Upper lobe of left lung (tissue), 6 donors: ENCODE data around the gene FNDC5. TPM values are rescaled to one million over a fixed set of nuclear protein-coding genes. Genes with fewer than 3 reads are reported as not detected.

ENCODE experiments used
- ATAC-seq, 2 donors: fragments of 200-7000 bp; cut with Tn5 transposase; one replicate each; pipeline ENCODE4 v1.9.1; 2022; ENCODE audit warnings: mild to moderate bottlenecking in 2 of 2, moderate library complexity in 2 of 2; ENCODE audit not compliant: low FRiP score in 2 of 2
- DNase-seq, 2 donors: peaks; one replicate each; pipeline ENCODE4 v3.0.0-alpha.2; 2019 to 2020
- H3K27ac ChIP-seq, 4 donors: fragments of 200-600 bp; sonication (generic); one replicate each; pipeline ENCODE4 v1.5.1; 2016 to 2019
- H3K27me3 ChIP-seq, 4 donors: fragments of 200-600 bp; sonication (generic); one replicate each; pipeline ENCODE4 v1.5.1; 2017 to 2019
- H3K36me3 ChIP-seq, 4 donors: fragments of 200-600 bp; sonication (generic); one replicate each; pipeline ENCODE4 v1.5.1; 2016 to 2019
- H3K4me1 ChIP-seq, 4 donors: fragments of 200-600 bp; sonication (generic); one replicate each; pipeline ENCODE4 v1.5.1; 2018 to 2019
- H3K4me3 ChIP-seq, 4 donors: fragments of 200-600 bp; sonication (generic); one replicate each; pipeline ENCODE4 v1.5.1; 2017 to 2019; ENCODE audit warnings: mild to moderate bottlenecking in 2 of 4, moderate library complexity in 1 of 4
- H3K9me3 ChIP-seq, 4 donors: fragments of 200-600 bp; sonication (generic); one replicate each; pipeline ENCODE4 v1.5.1; 2018 to 2019
- EP300 ChIP-seq, 4 donors: sonication (generic); formaldehyde crosslinking; IDR thresholded peaks; one replicate each; pipeline ENCODE4 v1.5.1; 2017; ENCODE audit warnings: antibody characterized with exemption in 4 of 4, control low read depth in 2 of 4
- POLR2A ChIP-seq, 4 donors: fragments of 450-650 bp; IDR thresholded peaks; one replicate each; pipeline ENCODE4 v1.5.1; 2016 to 2017; ENCODE audit warnings: antibody characterized with exemption in 4 of 4, mild to moderate bottlenecking in 2 of 4
- POLR2AphosphoS5 ChIP-seq, 2 donors: sonication (generic); formaldehyde crosslinking; IDR thresholded peaks; one replicate each; pipeline ENCODE4 v1.5.1; 2017; ENCODE audit warnings: antibody characterized with exemption in 2 of 2
- WGBS, 2 donors: methylation state at CpG; one replicate each; pipeline ENCODE4 v1.1.5; 2017 to 2018; 5-methylcytosine and 5-hydroxymethylcytosine counted together
- total RNA-seq, 6 donors: library from RNA; depleted of rRNA in 4 of 6; stranded (reverse); fragments of >200 nt in 4 of 6; gene quantifications; one replicate each; pipeline versions ENCODE4 v1.1.0 to v1.2.1, GENCODE V29; 2016 to 2021
- TF ChIP-seq, protein P1 (sequence below), 6 experiments: fragments of 450-650 bp in 4 of 6; fragments of 200-600 bp in 2 of 6; sonication (generic) in 2 of 6; IDR thresholded peaks; one replicate each; pipeline ENCODE4 v1.5.1; 2016 to 2019; ENCODE audit warnings: antibody characterized with exemption in 6 of 6
- donor health status: DM: no; HTN: no; CAD: no; lungs with moderate emphysema.
- donor health status: DM: no; HTN: yes; CAD: no; lungs with severe emphysema.

FNDC5 gene
- total RNA-seq, 6 donors from 2014 or later, result 0.30 to 10.3 (median 2.2) TPM; not detected in 2

DNA sequence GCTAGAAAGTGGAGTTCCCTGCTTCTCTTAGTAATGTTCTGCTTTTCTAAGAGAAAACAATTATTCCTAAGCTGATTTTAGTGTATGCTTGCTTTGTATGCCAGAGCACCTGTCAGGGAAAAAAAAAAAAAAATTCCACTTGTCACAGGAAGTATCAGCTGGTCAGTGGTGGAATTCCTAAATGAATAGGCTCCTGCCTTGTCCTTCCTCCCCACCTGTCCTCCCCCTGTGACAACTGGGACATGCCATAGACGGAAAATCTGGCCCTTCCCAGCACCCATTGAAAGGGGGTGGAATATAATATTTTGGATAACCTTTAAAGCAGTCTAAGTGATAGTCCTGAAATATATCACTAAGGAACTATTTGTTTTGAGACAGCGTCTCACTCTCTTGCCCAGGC is 10.8 kb downstream of the FNDC5 start:
- Histone ChIP-seq H3K27ac (no peak overlapping the region), H3K27me3 (no peaks in the 10 kb centered on the region), H3K9me3 (no peaks in the 10 kb centered on the region), H3K36me3 (peaks cover 4 to 58% (median 22%) of the 10 kb centered on the region in 4 donors), H3K4me1 (peaks cover 0 to 6% (median under 1%) of the 10 kb centered on the region in 4 donors), H3K4me3 (no peak overlapping the region)
- 93 to 95% methylated on average over 2 of the region's 2 CpGs for WGBS, 2 donors
- ATAC-seq (no peak), DNase-seq (no peak)
- TF ChIP-seq EP300 (IDR thresholded peaks at IDR 0.05), result no peak
- TF ChIP-seq POLR2A (IDR thresholded peaks at IDR 0.05), result no peak

DNA sequence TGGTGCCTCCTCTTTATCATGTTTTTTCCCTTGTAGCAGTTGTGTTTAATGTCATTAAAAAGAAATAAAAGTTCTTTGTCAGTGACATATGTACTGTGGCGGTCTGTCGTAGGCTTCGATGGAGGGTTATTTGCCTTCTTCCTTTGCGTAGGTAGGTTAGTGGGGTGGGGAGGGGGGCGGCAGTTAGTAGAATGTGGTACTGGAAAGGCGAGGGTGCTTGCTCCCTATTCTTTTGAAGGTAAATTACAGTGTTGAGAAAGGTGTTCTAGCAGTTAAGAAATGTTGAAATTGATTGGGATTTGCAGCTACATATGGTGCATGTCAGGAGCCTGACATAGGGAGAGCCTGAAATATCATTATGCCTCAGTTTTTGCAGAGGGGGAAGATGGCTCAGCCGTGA is 11.9 kb downstream of the FNDC5 start:
- H3K4me1 ChIP-seq, result peaks cover 0 to 6% (median 0%) of the 10 kb centered on the region in 4 donors
- DNase-seq (no peak), ATAC-seq (no peak)
- peaks cover 15 to 69% (median 24%) of the 10 kb centered on the region in 4 donors for H3K36me3 ChIP-seq
- H3K27ac ChIP-seq, result no peak overlapping the region
- no peaks in the 10 kb centered on the region for H3K27me3 ChIP-seq
- no peak for TF ChIP-seq POLR2AphosphoS5 (IDR thresholded peaks at IDR 0.05)
- no peak for TF ChIP-seq EP300 (IDR thresholded peaks at IDR 0.05)
- TF ChIP-seq POLR2A (IDR thresholded peaks at IDR 0.05), result no peak
- TF ChIP-seq, protein P1, sequence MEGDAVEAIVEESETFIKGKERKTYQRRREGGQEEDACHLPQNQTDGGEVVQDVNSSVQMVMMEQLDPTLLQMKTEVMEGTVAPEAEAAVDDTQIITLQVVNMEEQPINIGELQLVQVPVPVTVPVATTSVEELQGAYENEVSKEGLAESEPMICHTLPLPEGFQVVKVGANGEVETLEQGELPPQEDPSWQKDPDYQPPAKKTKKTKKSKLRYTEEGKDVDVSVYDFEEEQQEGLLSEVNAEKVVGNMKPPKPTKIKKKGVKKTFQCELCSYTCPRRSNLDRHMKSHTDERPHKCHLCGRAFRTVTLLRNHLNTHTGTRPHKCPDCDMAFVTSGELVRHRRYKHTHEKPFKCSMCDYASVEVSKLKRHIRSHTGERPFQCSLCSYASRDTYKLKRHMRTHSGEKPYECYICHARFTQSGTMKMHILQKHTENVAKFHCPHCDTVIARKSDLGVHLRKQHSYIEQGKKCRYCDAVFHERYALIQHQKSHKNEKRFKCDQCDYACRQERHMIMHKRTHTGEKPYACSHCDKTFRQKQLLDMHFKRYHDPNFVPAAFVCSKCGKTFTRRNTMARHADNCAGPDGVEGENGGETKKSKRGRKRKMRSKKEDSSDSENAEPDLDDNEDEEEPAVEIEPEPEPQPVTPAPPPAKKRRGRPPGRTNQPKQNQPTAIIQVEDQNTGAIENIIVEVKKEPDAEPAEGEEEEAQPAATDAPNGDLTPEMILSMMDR (IDR thresholded peaks at IDR 0.05), result no peak
- no peak overlapping the region for H3K4me3 ChIP-seq
- WGBS, 2 donors, result 93 to 95% methylated on average over 7 of the region's 7 CpGs
- no peaks in the 10 kb centered on the region for H3K9me3 ChIP-seq

DNA sequence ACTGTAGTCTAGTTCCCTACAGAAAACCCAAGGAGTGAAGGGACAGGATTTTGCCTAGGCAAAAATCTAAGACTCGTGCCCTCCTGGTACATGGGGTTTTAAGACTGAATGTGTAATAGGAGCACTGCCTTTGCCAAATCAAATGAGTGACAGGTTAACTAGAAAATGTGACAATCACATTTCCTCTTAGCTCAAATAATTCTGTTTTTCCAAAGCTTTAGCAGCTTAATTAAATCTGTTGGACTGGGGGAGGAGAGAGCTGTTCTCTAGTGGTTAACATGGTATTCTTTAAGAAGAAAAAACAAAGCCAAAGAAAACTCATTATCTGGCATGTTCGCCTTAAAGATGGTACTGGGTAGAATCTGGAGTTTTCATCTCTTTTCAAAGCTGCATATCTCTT is 12.6 kb downstream of the FNDC5 start:
- Histone ChIP-seq H3K4me1 (peaks cover 0 to 6% (median 0%) of the 10 kb centered on the region in 4 donors), H3K9me3 (no peaks in the 10 kb centered on the region), H3K4me3 (no peak overlapping the region), H3K27me3 (no peaks in the 10 kb centered on the region), H3K36me3 (peaks cover 15 to 71% (median 30%) of the 10 kb centered on the region in 4 donors), H3K27ac (no peak overlapping the region)
- TF ChIP-seq POLR2AphosphoS5 (IDR thresholded peaks at IDR 0.05), result no peak
- no peak for TF ChIP-seq POLR2A (IDR thresholded peaks at IDR 0.05)
- TF ChIP-seq, protein P1 (IDR thresholded peaks at IDR 0.05), result no peak
- no peak for TF ChIP-seq EP300 (IDR thresholded peaks at IDR 0.05)
- ATAC-seq (no peak), DNase-seq (no peak)
- 95 to 100% methylated on average over 2 of the region's 2 CpGs for WGBS, 2 donors

DNA sequence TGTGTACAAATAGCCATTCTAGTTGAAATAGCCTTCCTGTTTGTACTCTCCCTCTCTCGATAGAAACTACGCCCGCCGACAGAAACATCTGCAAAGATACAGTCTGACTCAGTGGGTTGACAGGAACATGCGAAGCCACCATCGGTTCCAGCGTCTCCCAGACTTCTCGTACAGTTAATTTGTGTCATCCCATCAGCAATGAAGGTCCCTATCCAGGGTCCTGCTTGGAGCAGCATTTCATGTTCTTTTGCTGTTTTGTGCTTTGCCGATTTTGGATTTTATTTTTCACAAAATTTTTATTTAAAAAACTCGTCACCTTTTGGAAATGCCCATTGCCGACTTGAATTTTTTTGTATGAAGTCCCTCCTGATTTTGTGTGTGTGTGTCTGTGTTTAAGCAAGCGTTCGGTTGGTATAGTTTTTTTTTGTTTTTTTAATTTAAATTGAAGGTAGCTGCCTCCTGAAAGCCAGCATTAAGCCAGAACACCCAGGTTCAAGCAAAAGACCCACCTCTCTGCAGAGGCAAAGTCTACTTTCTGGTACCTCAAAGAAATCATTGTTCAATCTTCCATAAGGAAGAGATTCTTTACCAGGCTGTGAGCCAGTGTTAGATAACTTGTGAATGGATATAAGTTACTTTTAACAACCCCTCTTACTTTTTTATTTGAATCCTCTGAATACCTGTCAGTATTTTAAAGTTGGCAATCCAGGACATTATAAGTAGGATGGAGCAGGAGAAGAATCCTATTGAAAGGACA is 14.7 kb downstream of the FNDC5 start:
- WGBS, 2 donors, result 91 to 95% methylated on average over 13 of the region's 13 CpGs
- no peaks in the 10 kb centered on the region for H3K4me1 ChIP-seq
- H3K27ac ChIP-seq, result no peak overlapping the region
- ATAC-seq (no peak), DNase-seq (no peak)
- no peak for TF ChIP-seq EP300 (IDR thresholded peaks at IDR 0.05)
- no peak for TF ChIP-seq POLR2A (IDR thresholded peaks at IDR 0.05)
- no peak for TF ChIP-seq POLR2AphosphoS5 (IDR thresholded peaks at IDR 0.05)
- TF ChIP-seq, protein P1 (IDR thresholded peaks at IDR 0.05), result no peak
- no peaks in the 10 kb centered on the region for H3K9me3 ChIP-seq
- H3K4me3 ChIP-seq, result no peak overlapping the region
- H3K36me3 ChIP-seq, result peaks cover 15 to 84% (median 38%) of the 10 kb centered on the region in 4 donors
- no peaks in the 10 kb centered on the region for H3K27me3 ChIP-seq

DNA sequence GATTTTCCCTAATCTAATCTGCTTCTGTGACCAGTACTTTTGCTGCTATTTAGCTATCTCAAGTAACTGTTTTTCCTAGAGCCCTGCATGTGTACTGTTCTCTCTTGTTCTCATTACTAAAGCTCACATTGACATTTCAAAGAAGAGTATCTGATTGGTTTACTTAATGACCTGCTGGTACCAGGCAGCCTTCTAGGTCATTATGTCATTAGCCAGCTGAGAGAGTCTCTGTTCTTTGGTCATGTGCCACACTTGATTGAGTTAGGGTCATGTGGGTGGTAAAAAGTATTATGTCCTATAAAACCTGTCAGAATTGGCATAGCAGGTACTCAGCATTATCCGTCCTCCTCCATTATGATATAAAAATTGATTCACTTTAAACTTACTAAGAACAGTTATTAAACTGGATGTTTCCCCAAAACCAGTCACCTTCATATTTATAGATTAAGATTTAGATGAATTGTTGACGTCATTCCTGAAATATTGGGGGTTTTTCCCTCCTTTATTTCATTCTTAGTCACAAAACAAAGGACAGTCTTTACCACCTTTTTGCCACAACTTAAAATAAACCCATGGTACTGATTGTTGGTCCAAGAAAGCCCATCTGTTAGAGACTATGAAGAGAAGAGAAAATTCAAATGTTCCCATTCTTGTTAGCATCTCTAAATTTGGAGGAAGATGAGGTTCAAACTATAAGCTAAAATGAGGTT is 22.2 kb downstream of the FNDC5 start:
- Histone ChIP-seq H3K27me3 (no peaks in the 10 kb centered on the region), H3K27ac (no peak overlapping the region), H3K4me3 (no peak overlapping the region), H3K9me3 (no peaks in the 10 kb centered on the region), H3K4me1 (no peaks in the 10 kb centered on the region), H3K36me3 (peaks cover 0 to 59% (median 25%) of the 10 kb centered on the region in 4 donors)
- DNase-seq, result no peak
- TF ChIP-seq POLR2A (IDR thresholded peaks at IDR 0.05) (no peak), EP300 (IDR thresholded peaks at IDR 0.05) (no peak), POLR2AphosphoS5 (IDR thresholded peaks at IDR 0.05) (no peak)
- TF ChIP-seq, protein P1 (IDR thresholded peaks at IDR 0.05), result no peak
- ATAC-seq, result no peak
- 46 to 50% methylated on average over 2 of the region's 2 CpGs for WGBS, 2 donors
